Caco-2 (cell line): Measurements from ENCODE around the gene MGP. TPM values are rescaled to one million over a fixed set of nuclear protein-coding genes. Genes with fewer than 3 reads are reported as not detected.

Experiments
- BruUV-seq: library from RNA; stranded (reverse); fragments of 400-500 nt; replicated peaks from 2 replicates; lab custom pipeline; 2021; lab: Mats Ljungman, UMichigan
- CTCF ChIA-PET: fragments of 300-600 bp; sonication (Branson Sonifier 250); formaldehyde crosslinking; loops from one replicate; lab custom pipeline; 2022; ENCODE audit warnings: antibody characterized with exemption; lab: Charles Lee
- POLR2A ChIA-PET: fragments of 300-600 bp; sonication (Branson Sonifier 250); formaldehyde crosslinking; loops from one replicate; lab custom pipeline; 2022; ENCODE audit warnings: antibody characterized with exemption; lab: Charles Lee
- DNase-seq, 2 experiments: peaks; one replicate each; pipeline versions ENCODE4 v3.0.0 to v3.0.0-alpha.2; 2020 to 2022
- H3K27me3 ChIP-seq: replicated peaks from 2 replicates; pipeline ENCODE4 v1.6.0; 2011; ENCODE audit warnings: low read length; ENCODE audit not compliant: control insufficient read depth, insufficient read depth
- H3K36me3 ChIP-seq: 2 replicates; pipeline ENCODE4 v1.5.1; 2011; ENCODE audit warnings: low read length; ENCODE audit not compliant: control insufficient read depth, insufficient read depth
- H3K4me1 ChIP-seq: fragments of 250-450 bp; sonication (Bioruptor Pico); 2 replicates; pipeline ENCODE4 v1.5.1; 2020; ENCODE audit warnings: mild to moderate bottlenecking
- H3K4me3 ChIP-seq: 2 replicates; pipeline ENCODE4 v1.5.1; 2011; ENCODE audit warnings: low read depth, mild to moderate bottlenecking, control low read depth, low read length
- H3K9me3 ChIP-seq: fragments of 250-450 bp; sonication (Bioruptor Pico); 2 replicates; pipeline ENCODE4 v1.5.1; 2020; ENCODE audit warnings: mild to moderate bottlenecking, moderate library complexity
- H3K27ac Mint-ChIP-seq: one replicate; pipeline ENCODE4 v1.8.0; 2022; ENCODE audit warnings: mixed read lengths; ENCODE audit not compliant: unreplicated experiment
- H3K27me3 Mint-ChIP-seq: one replicate; pipeline ENCODE4 v1.8.0; 2022; ENCODE audit warnings: mixed read lengths; ENCODE audit not compliant: insufficient read depth, unreplicated experiment
- H3K36me3 Mint-ChIP-seq: one replicate; pipeline ENCODE4 v1.8.0; 2022; ENCODE audit warnings: mild to moderate bottlenecking, mixed read lengths; ENCODE audit not compliant: insufficient read depth, unreplicated experiment
- H3K4me1 Mint-ChIP-seq: one replicate; pipeline ENCODE4 v1.8.0; 2022; ENCODE audit warnings: low read depth, mixed read lengths; ENCODE audit not compliant: unreplicated experiment
- H3K4me3 Mint-ChIP-seq: one replicate; pipeline ENCODE4 v1.8.0; 2022; ENCODE audit warnings: mild to moderate bottlenecking, moderate library complexity, mixed read lengths; ENCODE audit not compliant: unreplicated experiment
- H3K9me3 Mint-ChIP-seq: one replicate; pipeline ENCODE4 v1.8.0; 2022; ENCODE audit warnings: mixed read lengths; ENCODE audit not compliant: unreplicated experiment
- CTCF ChIP-seq, 2 experiments: fragments of 200-600 bp in 1 of 2; IDR thresholded peaks; 1 replicate in 1 of 2; 2 replicates in 1 of 2; pipeline versions ENCODE4 v1.5.1 to v1.8.0; 2011 to 2022; ENCODE audit warnings: antibody characterized with exemption in 1 of 2, control low read depth in 1 of 2, inconsistent platforms in 1 of 2, low read depth in 1 of 2, low read length in 1 of 2, mild to moderate bottlenecking in 1 of 2, moderate library complexity in 1 of 2; ENCODE audit not compliant: insufficient read depth in 1 of 2, severe bottlenecking in 1 of 2, unreplicated experiment in 1 of 2
- intact Hi-C: fragments of 100-400 bp; cut with micrococcal nuclease; formaldehyde crosslinking; loops from one replicate; pipeline ENCODE4 v1.10.0; 2022; ENCODE audit not compliant: unreplicated experiment
- total RNA-seq: library from RNA; stranded (reverse); gene quantifications from 2 replicates; pipeline ENCODE4 v1.2.3, GENCODE V29; 2022

The MGP gene
- total RNA-seq, 1 experiment from 2014 or later: not detected

GRCh38 chr12:14842315-14842714, 43.3 kb downstream of the MGP start:
- Mint-ChIP-seq H3K27ac (no peak overlapping the region), H3K4me3 (no peak overlapping the region), H3K9me3 (peaks cover 11% of the 10 kb centered on the region), H3K36me3 (no peaks in the 10 kb centered on the region), H3K4me1 (peaks cover 20% of the 10 kb centered on the region), H3K27me3 (no peaks in the 10 kb centered on the region)
- BruUV-seq: no TSS peak
- intact Hi-C loops: loop anchor here (2.0 to 5.0 kb wide), 2 partner anchors 40 to 68 kb away; partner anchors contain the start of genes C12orf60 and WBP11
- no peaks in the 10 kb centered on the region for H3K36me3 ChIP-seq
- H3K9me3 ChIP-seq: no peaks in the 10 kb centered on the region
- no peak overlapping the region for H3K4me3 ChIP-seq
- POLR2A ChIA-PET: no interaction called here
- peaks cover 32% of the 10 kb centered on the region for H3K4me1 ChIP-seq
- CTCF ChIA-PET: interaction anchor here (2.2 kb wide), 1 partner anchor 154 kb away, joined by 6 read pairs; no protein-coding TSS in a partner anchor
- TF ChIP-seq CTCF (IDR thresholded peaks at IDR 0.05; ENCODE audit: insufficient read depth in 1 of 2, low read depth in 1 of 2, low read length in 1 of 2, severe bottlenecking in 1 of 2, unreplicated experiment in 1 of 2): no peak
- no peak for DNase-seq
- no peaks in the 10 kb centered on the region for H3K27me3 ChIP-seq

GRCh38 chr12:14841761-14842160, 43.9 kb downstream of the MGP start:
- no peak for DNase-seq
- ChIA-PET CTCF (no interaction called here), POLR2A (no interaction called here)

GRCh38 chr12:14840616-14841015, 45.0 kb downstream of the MGP start:
- no peaks in the 10 kb centered on the region for H3K27me3 ChIP-seq
- POLR2A ChIA-PET: no interaction called here

More at GRCh38 chr12:14841761-14842160, 43.9 kb downstream of the MGP start:
- Histone ChIP-seq H3K36me3 (no peaks in the 10 kb centered on the region), H3K27me3 (no peaks in the 10 kb centered on the region), H3K4me3 (no peak overlapping the region), H3K4me1 (peaks cover 36% of the 10 kb centered on the region), H3K9me3 (no peaks in the 10 kb centered on the region)
- TF ChIP-seq CTCF (IDR thresholded peaks at IDR 0.05; ENCODE audit: insufficient read depth in 1 of 2, low read depth in 1 of 2, low read length in 1 of 2, severe bottlenecking in 1 of 2, unreplicated experiment in 1 of 2): no peak
- H3K4me3 Mint-ChIP-seq: no peak overlapping the region
- no peak overlapping the region for H3K27ac Mint-ChIP-seq
- intact Hi-C loops: loop anchor here (2.0 to 5.0 kb wide), 2 partner anchors 39 to 67 kb away; partner anchors contain the start of genes C12orf60 and WBP11
- peaks cover 11% of the 10 kb centered on the region for H3K9me3 Mint-ChIP-seq
- H3K36me3 Mint-ChIP-seq: no peaks in the 10 kb centered on the region
- no TSS peak for BruUV-seq
- peaks cover 20% of the 10 kb centered on the region for H3K4me1 Mint-ChIP-seq
- no peaks in the 10 kb centered on the region for H3K27me3 Mint-ChIP-seq

More at GRCh38 chr12:14840616-14841015, 45.0 kb downstream of the MGP start:
- CTCF ChIA-PET: interaction anchor here (1.4 kb wide), 1 partner anchor 155 kb away, joined by 3 read pairs; no protein-coding TSS in a partner anchor
- peaks cover 48% of the 10 kb centered on the region for H3K4me1 ChIP-seq
- no peak for DNase-seq
- H3K36me3 ChIP-seq: no peaks in the 10 kb centered on the region
- H3K4me3 ChIP-seq: no peak overlapping the region
- Mint-ChIP-seq H3K9me3 (peaks cover 11% of the 10 kb centered on the region), H3K4me1 (peaks cover 25% of the 10 kb centered on the region), H3K36me3 (no peaks in the 10 kb centered on the region), H3K27ac (no peak overlapping the region), H3K27me3 (no peaks in the 10 kb centered on the region), H3K4me3 (no peak overlapping the region)
- intact Hi-C loops: loop anchor here (5.0 kb wide), 1 partner anchor 38 kb away; the partner anchor contains the start of genes C12orf60 and WBP11
- no peaks in the 10 kb centered on the region for H3K9me3 ChIP-seq
- TF ChIP-seq CTCF (IDR thresholded peaks at IDR 0.05; ENCODE audit: insufficient read depth in 1 of 2, low read depth in 1 of 2, low read length in 1 of 2, severe bottlenecking in 1 of 2, unreplicated experiment in 1 of 2): no peak
- BruUV-seq: no TSS peak
